ENCODE results near the gene REN.

REN gene

DNA sequence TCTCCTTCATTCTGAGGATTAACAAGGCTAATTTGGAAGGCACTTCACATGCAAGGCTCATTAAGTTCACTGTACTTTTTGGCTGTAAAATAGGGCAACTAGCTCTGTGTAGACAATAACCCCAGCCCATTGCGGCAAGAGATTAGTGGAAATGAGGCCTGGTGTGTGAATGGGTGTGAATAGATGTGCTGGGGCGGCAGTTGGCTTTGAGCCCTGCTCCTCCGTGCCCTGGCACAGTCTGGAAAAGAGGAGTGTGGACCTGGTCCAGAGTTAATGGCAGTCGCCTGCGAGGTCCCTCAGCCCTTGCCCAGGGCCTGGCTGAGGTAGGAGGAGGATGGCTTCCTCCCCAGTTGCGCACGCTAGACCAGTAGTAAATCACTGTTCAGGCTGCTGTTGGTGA is 25.3 kb upstream of the REN start:
- H3K4me3 ChIP-seq (ENCODE audit: low read length), result no peak overlapping the region
- WGBS (ENCODE audit: insufficient coverage, insufficient read length), result no CpG with 5 or more reads among the region's 7 CpGs
- H3K9me3 ChIP-seq (ENCODE audit: control insufficient read depth, insufficient read depth, low read length), result no peaks in the 10 kb centered on the region
- peaks cover 4% of the 10 kb centered on the region; the same call in 1 of the 2 replicates for H3K27me3 ChIP-seq (ENCODE audit: control insufficient read depth, insufficient read depth, low read length)
- H3K27ac ChIP-seq (ENCODE audit: low read length), result no peak overlapping the region
- DNase-seq (ENCODE audit: low read depth, low spot score), result no peak
- peaks cover 2% of the 10 kb centered on the region; the same call in 1 of the 2 replicates for H3K4me1 ChIP-seq (ENCODE audit: control insufficient read depth, insufficient read depth, low read length)
- no peaks in the 10 kb centered on the region for H3K36me3 ChIP-seq (ENCODE audit: control insufficient read depth, insufficient read depth, low read length)

DNA sequence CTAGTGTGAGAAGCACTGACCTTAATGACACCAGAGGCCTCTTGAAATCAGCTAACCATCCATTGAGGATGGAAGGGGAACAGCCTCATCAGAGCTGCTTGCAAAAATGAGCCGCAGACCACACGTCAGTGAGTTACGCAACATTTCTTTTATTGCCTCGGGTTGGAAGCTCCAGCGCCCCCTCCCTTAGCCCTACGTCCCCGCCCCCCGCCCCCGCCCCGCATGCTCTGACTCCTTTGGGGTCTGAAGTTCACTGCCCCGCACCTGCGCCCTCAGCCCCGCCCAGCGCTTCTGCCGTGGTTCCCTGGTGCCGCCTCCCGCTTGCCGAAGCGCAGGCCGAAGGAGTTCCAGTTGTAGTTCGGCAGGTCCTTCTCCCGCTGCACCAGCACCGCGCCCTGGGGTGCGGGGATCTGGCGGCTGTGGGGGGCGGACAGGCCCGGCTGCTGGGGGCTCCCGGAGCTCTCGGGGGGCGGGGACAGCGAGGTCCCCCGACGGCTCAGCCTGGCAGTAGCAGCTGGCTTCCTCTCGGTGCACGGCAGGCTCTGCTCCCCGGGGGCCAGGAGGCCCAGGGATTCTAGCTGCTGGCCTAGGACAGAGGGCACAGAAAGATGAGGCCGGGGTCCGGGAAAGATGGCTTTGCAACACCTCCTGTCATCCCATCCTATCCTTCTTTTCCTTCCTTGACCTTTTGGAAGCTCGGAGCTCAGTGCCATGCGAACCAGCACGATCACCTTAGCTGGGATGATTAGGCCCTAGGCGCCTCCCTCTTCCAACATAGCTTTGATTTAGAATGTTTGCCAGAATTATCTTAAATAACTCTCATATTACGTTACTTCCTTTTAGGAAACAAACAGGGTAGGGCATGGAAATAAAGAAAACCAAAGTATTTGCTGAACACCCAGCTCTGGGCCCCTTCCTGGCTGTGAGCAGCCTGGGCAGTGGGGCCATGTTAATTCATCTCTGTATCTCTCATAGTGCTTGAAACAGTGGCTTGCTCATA is 24.4 kb upstream of the REN start:
- DNase-seq (ENCODE audit: low read depth, low spot score), result no peak
- no peaks in the 10 kb centered on the region for H3K9me3 ChIP-seq (ENCODE audit: control insufficient read depth, insufficient read depth, low read length)
- no peak overlapping the region for H3K27ac ChIP-seq (ENCODE audit: low read length)
- H3K36me3 ChIP-seq (ENCODE audit: control insufficient read depth, insufficient read depth, low read length), result no peaks in the 10 kb centered on the region
- WGBS (ENCODE audit: insufficient coverage, insufficient read length), result no CpG with 5 or more reads among the region's 44 CpGs
- peak overlapping the region; percentile 2; the same call in 1 of the 2 replicates for H3K4me3 ChIP-seq (ENCODE audit: low read length)
- peaks cover 2% of the 10 kb centered on the region; the same call in 1 of the 2 replicates for H3K4me1 ChIP-seq (ENCODE audit: control insufficient read depth, insufficient read depth, low read length)
- H3K27me3 ChIP-seq (ENCODE audit: control insufficient read depth, insufficient read depth, low read length), result peaks cover 4% of the 10 kb centered on the region; the same call in 1 of the 2 replicates

DNA sequence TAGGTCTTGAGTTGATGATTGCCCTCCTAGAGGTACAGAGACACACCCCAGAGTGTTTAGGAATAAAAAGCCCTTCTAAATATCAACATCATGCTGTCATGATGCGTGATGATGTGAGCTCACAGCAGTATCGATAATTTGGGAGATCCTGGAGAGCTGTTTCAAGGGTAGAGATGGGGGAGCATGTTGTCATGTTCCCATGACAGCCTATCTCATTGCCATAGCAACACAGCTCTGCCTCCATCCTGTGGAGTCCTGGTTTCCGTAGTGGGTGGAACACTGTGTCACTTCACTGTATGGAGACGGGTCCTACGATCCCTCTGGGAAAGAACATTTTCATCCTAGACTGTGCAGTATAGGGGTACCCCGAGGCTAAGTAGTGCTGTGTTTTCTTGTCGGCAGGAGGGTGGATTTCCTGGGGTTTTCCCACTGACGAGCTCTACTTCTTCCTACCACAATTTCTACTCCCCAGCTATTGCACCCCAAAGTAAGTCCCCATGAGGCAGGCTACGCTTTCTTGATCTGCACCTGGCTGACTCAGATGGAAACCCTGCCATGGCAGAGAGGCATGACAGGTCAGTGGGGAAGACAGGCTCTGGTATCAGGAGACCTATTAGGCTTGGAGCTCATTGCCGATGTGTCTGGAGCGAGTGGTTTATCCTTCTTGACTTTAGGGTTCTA is 23.0 kb upstream of the REN start:
- Histone ChIP-seq H3K36me3 (ENCODE audit: control insufficient read depth, insufficient read depth, low read length) (no peaks in the 10 kb centered on the region), H3K4me3 (ENCODE audit: low read length) (no peak overlapping the region), H3K4me1 (ENCODE audit: control insufficient read depth, insufficient read depth, low read length) (no peaks in the 10 kb centered on the region), H3K9me3 (ENCODE audit: control insufficient read depth, insufficient read depth, low read length) (no peaks in the 10 kb centered on the region), H3K27me3 (ENCODE audit: control insufficient read depth, insufficient read depth, low read length) (peaks cover 4% of the 10 kb centered on the region; the same call in 1 of the 2 replicates), H3K27ac (ENCODE audit: low read length) (no peak overlapping the region)
- no CpG with 5 or more reads among the region's 11 CpGs for WGBS (ENCODE audit: insufficient coverage, insufficient read length)
- DNase-seq (ENCODE audit: low read depth, low spot score), result no peak

DNA sequence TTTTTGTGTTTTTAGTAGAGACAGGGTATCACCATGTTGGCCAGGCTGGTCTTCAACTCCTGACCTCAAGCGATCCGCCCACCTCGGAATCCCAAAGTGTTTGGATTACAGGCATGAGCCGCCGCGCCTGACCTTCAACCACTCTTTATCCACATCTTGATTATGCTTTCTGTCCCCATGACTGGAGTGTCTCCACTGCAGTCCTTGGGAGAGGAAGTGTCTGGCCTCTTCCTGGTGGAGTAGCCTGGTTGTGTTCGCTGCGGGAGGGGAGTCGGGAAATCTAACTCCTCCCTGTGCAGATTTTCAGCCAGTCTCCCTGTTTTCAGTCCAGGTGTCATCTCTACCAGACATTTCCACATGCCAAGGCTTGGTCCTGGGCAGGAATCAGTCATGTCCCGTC is 20.5 kb upstream of the REN start:
- Histone ChIP-seq H3K9me3 (ENCODE audit: control insufficient read depth, insufficient read depth, low read length) (no peaks in the 10 kb centered on the region), H3K36me3 (ENCODE audit: control insufficient read depth, insufficient read depth, low read length) (no peaks in the 10 kb centered on the region), H3K4me1 (ENCODE audit: control insufficient read depth, insufficient read depth, low read length) (no peaks in the 10 kb centered on the region), H3K27ac (ENCODE audit: low read length) (no peak overlapping the region), H3K27me3 (ENCODE audit: control insufficient read depth, insufficient read depth, low read length) (peaks cover 4% of the 10 kb centered on the region; the same call in 1 of the 2 replicates), H3K4me3 (ENCODE audit: low read length) (no peak overlapping the region)
- WGBS (ENCODE audit: insufficient coverage, insufficient read length), result no CpG with 5 or more reads among the region's 10 CpGs
- DNase-seq (ENCODE audit: low read depth, low spot score), result no peak

DNA sequence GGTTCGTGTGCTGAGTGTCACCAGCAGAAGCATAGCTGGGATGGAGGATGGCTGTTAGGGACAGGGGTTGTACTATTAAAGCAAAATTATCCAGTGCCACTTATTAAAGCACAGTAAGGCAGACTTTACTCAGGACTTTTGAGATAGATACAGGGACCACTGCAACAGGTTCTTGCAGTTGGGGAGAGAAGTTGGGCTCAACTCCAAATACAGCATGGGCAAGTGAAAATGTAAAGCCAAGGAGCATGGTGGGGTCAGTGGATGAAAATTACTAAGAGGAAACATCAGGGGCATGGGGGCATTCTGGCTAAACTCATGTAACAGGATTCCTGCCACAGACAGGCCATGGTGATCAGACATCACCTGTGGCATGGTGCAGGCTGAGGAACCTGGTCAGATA is 15.0 kb upstream of the REN start:
- no peak overlapping the region for H3K4me3 ChIP-seq (ENCODE audit: low read length)
- DNase-seq (ENCODE audit: low read depth, low spot score), result no peak
- no peaks in the 10 kb centered on the region for H3K9me3 ChIP-seq (ENCODE audit: control insufficient read depth, insufficient read depth, low read length)
- no peaks in the 10 kb centered on the region for H3K27me3 ChIP-seq (ENCODE audit: control insufficient read depth, insufficient read depth, low read length)
- H3K4me1 ChIP-seq (ENCODE audit: control insufficient read depth, insufficient read depth, low read length), result no peaks in the 10 kb centered on the region
- no peak overlapping the region for H3K27ac ChIP-seq (ENCODE audit: low read length)
- WGBS (ENCODE audit: insufficient coverage, insufficient read length), result no CpG with 5 or more reads among the region's 1 CpG
- H3K36me3 ChIP-seq (ENCODE audit: control insufficient read depth, insufficient read depth, low read length), result no peaks in the 10 kb centered on the region

DNA sequence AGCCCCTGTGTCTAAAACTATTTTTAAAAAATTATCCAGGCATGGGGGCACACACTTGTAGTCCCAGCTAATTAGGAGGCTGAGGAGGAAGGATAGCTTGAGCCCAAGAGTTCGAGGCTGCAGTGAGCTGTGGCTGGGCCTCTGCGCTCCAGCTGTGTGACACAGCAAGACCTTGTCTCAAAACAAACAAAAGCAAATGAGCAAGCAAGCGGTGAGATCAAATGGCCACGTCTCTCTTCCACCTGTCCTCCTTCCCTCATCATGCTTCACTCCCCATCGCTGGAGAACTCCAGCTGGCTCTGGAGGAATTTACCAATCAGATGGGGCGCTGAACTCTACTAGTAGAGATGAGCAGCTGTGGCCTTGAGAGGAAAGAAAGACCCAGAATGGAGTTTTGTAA is 14.0 kb upstream of the REN start:
- no peak overlapping the region for H3K27ac ChIP-seq (ENCODE audit: low read length)
- H3K4me1 ChIP-seq (ENCODE audit: control insufficient read depth, insufficient read depth, low read length), result no peaks in the 10 kb centered on the region
- no peak for DNase-seq (ENCODE audit: low read depth, low spot score)
- no peaks in the 10 kb centered on the region for H3K27me3 ChIP-seq (ENCODE audit: control insufficient read depth, insufficient read depth, low read length)
- H3K4me3 ChIP-seq (ENCODE audit: low read length), result no peak overlapping the region
- no CpG with 5 or more reads among the region's 6 CpGs for WGBS (ENCODE audit: insufficient coverage, insufficient read length)
- no peaks in the 10 kb centered on the region for H3K9me3 ChIP-seq (ENCODE audit: control insufficient read depth, insufficient read depth, low read length)
- H3K36me3 ChIP-seq (ENCODE audit: control insufficient read depth, insufficient read depth, low read length), result no peaks in the 10 kb centered on the region

DNA sequence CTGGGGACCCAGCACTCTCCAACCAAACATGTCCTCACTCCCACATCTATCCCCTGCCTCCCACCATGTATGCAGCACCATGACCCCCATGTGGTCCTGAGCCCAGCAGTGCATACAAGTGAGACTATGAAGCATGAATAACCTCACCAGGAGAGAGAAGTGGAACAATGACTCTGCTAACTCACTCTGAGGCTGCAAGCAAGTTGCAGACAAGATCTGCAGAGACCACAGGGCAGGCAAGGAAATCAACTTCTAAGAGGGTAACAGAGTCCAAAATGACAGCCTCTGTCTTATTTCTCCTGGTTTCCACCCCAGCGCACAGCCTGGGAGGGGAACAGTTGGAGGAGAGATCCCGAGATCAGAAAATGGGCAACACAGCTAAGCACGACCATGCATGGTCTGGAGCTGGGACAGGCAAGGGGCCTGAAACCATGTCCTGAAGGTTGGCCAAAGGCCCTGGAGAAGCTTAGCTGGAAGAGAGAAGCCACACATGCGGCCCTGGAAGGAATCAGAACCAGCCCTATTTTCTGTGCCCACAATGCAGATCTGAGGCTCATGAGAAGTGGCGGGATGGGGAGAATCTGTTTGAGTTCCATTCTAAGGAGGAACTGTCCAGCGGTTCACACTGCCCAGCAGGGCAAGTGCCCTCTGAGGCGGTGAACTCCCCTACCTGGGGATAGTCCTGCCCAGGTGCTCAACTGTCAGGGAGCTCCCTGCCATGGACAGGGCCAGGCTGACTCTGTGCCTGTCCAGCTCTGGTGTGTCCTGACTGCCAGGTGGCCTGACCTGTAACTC is 12.5 kb upstream of the REN start:
- DNase-seq (ENCODE audit: low read depth, low spot score), result no peak
- H3K9me3 ChIP-seq (ENCODE audit: control insufficient read depth, insufficient read depth, low read length), result no peaks in the 10 kb centered on the region

DNA sequence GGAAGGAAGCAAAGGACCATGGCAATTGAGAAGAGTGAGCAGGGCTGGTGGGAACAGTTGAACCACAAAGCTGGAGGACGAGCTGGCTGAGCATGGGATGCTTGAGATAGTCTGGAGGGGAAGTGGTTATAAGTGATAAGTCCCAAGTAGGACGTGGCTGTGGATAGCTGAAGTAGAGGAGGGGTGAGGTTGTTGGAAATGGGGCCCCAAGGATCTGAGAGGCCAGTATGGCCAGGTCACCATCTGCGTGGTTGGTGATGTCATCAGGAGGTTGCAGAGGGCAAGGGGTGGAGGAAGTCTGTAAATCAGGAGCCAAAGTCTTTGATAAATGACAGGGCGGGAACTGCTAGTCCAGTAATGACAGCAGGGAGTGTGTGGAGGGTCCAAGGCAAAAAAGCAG is 11.0 kb upstream of the REN start:
- Histone ChIP-seq H3K4me3 (ENCODE audit: low read length) (no peak overlapping the region), H3K36me3 (ENCODE audit: control insufficient read depth, insufficient read depth, low read length) (no peaks in the 10 kb centered on the region), H3K27ac (ENCODE audit: low read length) (no peak overlapping the region), H3K9me3 (ENCODE audit: control insufficient read depth, insufficient read depth, low read length) (no peaks in the 10 kb centered on the region), H3K4me1 (ENCODE audit: control insufficient read depth, insufficient read depth, low read length) (no peaks in the 10 kb centered on the region), H3K27me3 (ENCODE audit: control insufficient read depth, insufficient read depth, low read length) (no peaks in the 10 kb centered on the region)
- DNase-seq (ENCODE audit: low read depth, low spot score), result no peak
- no CpG with 5 or more reads among the region's 4 CpGs for WGBS (ENCODE audit: insufficient coverage, insufficient read length)

More for the DNA sequence above, 12.5 kb upstream of the REN start:
- no peaks in the 10 kb centered on the region for H3K27me3 ChIP-seq (ENCODE audit: control insufficient read depth, insufficient read depth, low read length)
- no peaks in the 10 kb centered on the region for H3K4me1 ChIP-seq (ENCODE audit: control insufficient read depth, insufficient read depth, low read length)
- H3K36me3 ChIP-seq (ENCODE audit: control insufficient read depth, insufficient read depth, low read length), result no peaks in the 10 kb centered on the region
- no peak overlapping the region for H3K27ac ChIP-seq (ENCODE audit: low read length)
- H3K4me3 ChIP-seq (ENCODE audit: low read length), result no peak overlapping the region
- WGBS (ENCODE audit: insufficient coverage, insufficient read length), result no CpG with 5 or more reads among the region's 7 CpGs

DNA sequence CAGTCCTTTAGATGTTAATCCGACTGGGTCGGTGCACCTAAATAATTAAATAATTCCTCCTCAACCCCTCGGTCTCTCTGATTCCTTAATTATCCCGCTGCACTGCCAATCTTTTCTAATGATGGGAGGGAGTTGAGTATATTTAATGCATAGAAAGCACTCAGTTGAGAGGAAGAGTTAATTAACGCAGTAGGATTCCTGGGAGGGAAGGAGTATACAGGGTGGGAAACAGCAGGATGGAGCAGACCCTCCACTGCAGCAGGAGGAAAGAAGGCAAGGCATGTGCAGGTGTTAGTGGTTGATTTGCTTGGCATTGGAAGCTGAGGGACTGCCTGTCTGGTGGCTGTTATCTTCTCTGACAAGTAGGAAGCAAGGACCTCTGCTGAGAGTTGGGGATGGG is 9.9 kb upstream of the REN start:
- Histone ChIP-seq H3K27me3 (ENCODE audit: control insufficient read depth, insufficient read depth, low read length) (no peaks in the 10 kb centered on the region), H3K9me3 (ENCODE audit: control insufficient read depth, insufficient read depth, low read length) (no peaks in the 10 kb centered on the region; the same call in 1 of the 2 replicates), H3K27ac (ENCODE audit: low read length) (no peak overlapping the region), H3K4me1 (ENCODE audit: control insufficient read depth, insufficient read depth, low read length) (no peaks in the 10 kb centered on the region), H3K4me3 (ENCODE audit: low read length) (no peak overlapping the region), H3K36me3 (ENCODE audit: control insufficient read depth, insufficient read depth, low read length) (no peaks in the 10 kb centered on the region)
- DNase-seq (ENCODE audit: low read depth, low spot score), result no peak
- no CpG with 5 or more reads among the region's 5 CpGs for WGBS (ENCODE audit: insufficient coverage, insufficient read length)

DNA sequence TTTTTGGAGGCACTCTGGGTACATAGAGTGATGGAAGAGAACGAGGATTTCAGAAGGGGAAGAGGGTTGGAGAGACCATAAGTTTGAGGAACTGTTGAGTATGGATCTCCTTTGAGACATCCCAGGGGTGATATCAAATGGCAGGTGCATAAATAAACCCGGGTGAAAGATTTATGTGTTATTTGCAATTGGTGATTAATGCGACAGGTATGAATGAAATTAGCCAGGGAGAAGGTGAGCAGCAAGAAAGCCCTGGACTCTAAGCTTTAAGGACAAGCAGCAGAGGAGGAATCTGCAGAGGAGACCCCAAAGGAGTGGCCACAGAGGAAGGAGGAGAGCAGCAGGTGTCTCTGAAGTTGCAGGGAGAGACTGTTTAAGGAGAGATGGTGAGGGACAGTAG is 8.8 kb upstream of the REN start:
- Histone ChIP-seq H3K27ac (ENCODE audit: low read length) (no peak overlapping the region), H3K4me3 (ENCODE audit: low read length) (no peak overlapping the region)

More for the DNA sequence above, 8.8 kb upstream of the REN start:
- no peak for DNase-seq (ENCODE audit: low read depth, low spot score)
- Histone ChIP-seq H3K4me1 (ENCODE audit: control insufficient read depth, insufficient read depth, low read length) (no peaks in the 10 kb centered on the region), H3K36me3 (ENCODE audit: control insufficient read depth, insufficient read depth, low read length) (no peaks in the 10 kb centered on the region), H3K27me3 (ENCODE audit: control insufficient read depth, insufficient read depth, low read length) (no peaks in the 10 kb centered on the region), H3K9me3 (ENCODE audit: control insufficient read depth, insufficient read depth, low read length) (no peaks in the 10 kb centered on the region; the same call in 1 of the 2 replicates)
- WGBS (ENCODE audit: insufficient coverage, insufficient read length), result 100% methylated on average over 1 of the region's 3 CpGs

All from iPS DF 6.9 (cell line).